GM18502 (cell line): Measurements from ENCODE around the gene ISOC2.
"Not testable (repeated sequence)": the region's sequence is repeated elsewhere in the genome, so short reads cannot be mapped to it uniquely, and the experiment has no call there.

Source experiments
- ATAC-seq: cut with Tn5 transposase; IDR thresholded peaks from one replicate; pipeline ENCODE4 v1.9.1; 2021; ENCODE audit warnings: mild to moderate bottlenecking; ENCODE audit not compliant: unreplicated experiment, poor library complexity

The ISOC2 gene

GRCh38 chr19:55443824-55444480 lies 17.5 kb downstream of the ISOC2 start:
- ATAC-seq: no peak

GRCh38 chr19:55443045-55443823 lies 18.2 kb downstream of the ISOC2 start, which contains the start of gene SHISA7:
Gene SHISA7, minus strand, starts transcription at chr19:55443300. Its CDS starts 437 bp downstream, at chr19:55442863.
- ATAC-seq: no peak

- no peak for ATAC-seq
These were observed 19.0 kb downstream of the ISOC2 start for GRCh38 chr19:55442372-55442961.

DNA sequence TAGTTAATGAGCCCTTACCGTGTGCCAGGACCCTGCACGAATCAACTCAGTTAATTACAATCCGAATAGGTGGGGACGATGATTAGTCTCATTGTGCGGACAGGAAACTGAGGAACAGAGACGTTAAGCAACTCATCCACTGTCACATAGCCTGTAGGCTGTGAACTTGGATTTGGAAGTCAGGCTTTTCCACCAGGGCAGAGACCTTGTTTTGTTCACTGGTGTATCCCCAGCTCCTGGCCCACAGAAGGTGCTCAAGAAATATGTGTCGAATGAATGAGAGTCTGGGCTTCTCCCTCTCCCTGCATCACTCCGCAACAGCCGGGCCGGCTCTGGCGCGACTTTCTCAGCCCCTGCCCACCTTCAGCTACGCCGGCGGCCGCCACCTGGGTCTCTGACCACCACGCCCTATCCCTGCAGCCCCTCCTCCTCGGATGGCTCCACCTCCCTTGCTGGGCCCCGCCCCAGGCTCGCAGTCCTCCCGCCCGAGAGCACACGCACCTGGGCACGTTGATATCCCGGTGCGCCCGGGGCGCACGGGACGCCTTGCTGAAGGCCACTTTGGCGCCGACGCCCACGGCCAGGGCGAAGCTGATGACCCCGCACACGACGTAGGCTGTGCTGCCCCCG lies 19.6 kb downstream of the ISOC2 start:
- ATAC-seq: no peak

- ATAC-seq: no peak
These were observed 20.1 kb downstream of the ISOC2 start for GRCh38 chr19:55441319-55441691.

- no peak for ATAC-seq
These were observed 20.9 kb downstream of the ISOC2 start for GRCh38 chr19:55440411-55441105.

- ATAC-seq: no peak
These were observed 22.4 kb downstream of the ISOC2 start for GRCh38 chr19:55439052-55439451.

DNA sequence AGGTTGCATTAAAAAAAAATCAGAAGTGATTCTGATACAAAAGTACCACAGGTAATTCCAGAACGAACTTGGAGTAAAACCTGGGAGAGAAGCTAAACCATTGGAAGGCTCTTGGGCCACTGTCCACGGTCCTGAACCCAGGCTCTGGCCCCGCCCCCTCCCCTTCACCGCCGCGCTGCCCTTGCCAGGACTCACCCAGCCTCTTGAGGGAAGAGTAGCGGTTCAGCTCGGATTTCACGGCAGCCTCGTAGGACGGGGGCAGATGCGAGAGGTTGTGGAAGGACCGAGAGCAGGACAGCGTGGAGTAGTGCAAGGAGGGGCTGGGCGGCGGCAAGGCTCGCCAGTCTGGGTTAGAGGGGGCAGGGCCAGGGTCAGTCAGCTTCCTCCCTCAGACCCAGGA lies 24.0 kb downstream of the ISOC2 start:
- ATAC-seq: no peak

DNA sequence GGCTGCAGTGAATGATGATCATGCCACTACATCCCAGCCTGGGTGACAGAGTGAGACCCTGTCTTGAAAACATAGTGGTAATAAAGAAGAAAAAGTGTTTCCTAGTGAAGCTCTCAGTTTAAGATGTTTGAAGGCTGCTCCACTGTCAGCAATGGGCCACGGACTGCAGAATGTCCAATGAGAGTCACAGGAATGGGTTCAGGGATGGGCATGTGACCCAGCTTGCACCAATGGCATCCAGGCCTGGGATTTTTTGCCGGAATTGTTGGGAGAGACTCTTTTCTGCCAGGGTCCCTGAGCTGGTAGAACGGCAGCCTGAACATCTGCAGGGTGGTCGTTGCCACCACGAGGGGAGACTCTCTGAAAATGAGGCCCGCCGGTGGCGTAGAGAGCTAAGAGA lies 24.6 kb downstream of the ISOC2 start:
- no peak for ATAC-seq

GRCh38 chr19:55435020-55435419 lies 26.4 kb downstream of the ISOC2 start:
- no peak for ATAC-seq

DNA sequence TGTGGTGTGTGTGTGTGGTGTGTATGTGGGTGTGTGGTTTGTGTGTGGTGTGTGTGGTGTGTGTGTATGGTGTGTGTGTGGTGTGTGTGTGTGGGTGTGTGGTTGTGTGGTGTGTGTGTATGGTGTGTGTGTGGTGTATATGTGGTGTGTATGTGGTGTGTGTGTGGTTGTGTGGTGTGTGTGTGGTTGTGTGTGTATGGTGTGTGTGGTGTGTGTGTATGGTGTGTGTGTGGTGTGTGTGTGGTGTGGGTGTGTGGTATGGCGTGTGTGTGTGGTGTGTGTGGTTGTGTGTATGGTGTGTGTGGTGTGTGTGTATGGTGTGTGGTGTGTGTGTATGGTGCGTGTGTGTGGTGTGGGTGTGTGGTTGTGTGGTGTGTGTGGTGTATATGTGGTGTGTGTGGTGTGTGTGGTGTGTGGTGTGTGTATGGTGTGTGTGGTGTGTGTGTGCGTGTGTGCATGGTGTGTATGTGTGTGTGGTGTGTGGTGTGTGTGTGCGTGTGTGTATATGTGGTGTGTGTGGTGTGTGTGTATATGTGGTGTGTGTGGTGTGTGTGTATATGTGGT lies 27.0 kb downstream of the ISOC2 start:
- ATAC-seq: no peak

- no peak for ATAC-seq
These were observed 28.1 kb downstream of the ISOC2 start for GRCh38 chr19:55433292-55433691.

GRCh38 chr19:55432241-55432959 lies 29.0 kb downstream of the ISOC2 start:
- no peak for ATAC-seq

DNA sequence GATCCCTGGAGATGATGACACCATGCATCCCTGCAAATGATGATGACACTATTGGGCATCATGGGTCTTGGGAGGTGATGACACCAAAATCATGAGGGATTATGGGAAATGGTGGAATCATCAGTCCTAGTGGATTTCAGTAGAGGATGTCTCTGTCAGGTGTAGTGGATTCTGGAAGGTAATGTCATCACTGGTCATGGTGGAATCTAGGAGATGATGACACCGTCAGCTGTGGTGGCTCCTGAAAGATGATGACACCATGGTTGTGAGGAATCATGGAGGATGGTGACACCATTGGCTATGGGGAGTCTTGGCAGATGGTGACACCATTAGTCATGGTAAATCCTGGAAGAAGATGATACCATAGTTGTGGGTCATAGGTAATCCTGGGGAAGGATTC lies 30.3 kb downstream of the ISOC2 start:
- no peak for ATAC-seq

DNA sequence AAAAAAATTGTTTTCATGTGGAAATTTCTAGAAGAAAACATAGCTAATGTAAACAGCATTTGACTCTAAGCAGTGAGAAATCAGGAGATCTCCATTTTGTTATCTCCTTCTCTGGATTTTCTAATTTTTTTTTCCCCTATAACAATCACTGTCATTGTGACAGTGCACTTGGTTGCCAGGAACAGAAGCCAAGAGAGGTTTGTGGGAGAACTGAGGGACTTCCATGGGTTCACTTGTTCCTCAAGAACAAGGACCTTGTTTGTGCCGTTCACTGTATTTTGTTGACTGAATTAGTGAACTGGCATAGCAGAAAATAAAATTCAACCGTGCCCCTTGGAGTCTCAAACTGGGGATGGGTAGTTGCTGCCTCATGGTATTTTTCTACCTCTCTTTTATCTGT lies 35.4 kb downstream of the ISOC2 start:
- ATAC-seq: no peak

GRCh38 chr19:55424518-55424917 lies 36.9 kb downstream of the ISOC2 start:
- ATAC-seq: no peak

- ATAC-seq: no peak
These were observed 38.0 kb downstream of the ISOC2 start for GRCh38 chr19:55423225-55424005.

- not testable (repeated sequence) for ATAC-seq
These were observed 40.2 kb downstream of the ISOC2 start for GRCh38 chr19:55421281-55421680.
